Upper lobe of right lung (tissue), 1 donor: Measurements from ENCODE around the gene FLYWCH2. TPM values are rescaled to one million over a fixed set of nuclear protein-coding genes. Genes with fewer than 3 reads are reported as not detected.
"Not testable (repeated sequence)": the region's sequence is repeated elsewhere in the genome, so short reads cannot be mapped to it uniquely, and the experiment has no call there.

Experiments
- ATAC-seq: fragments of 200-7000 bp; cut with Tn5 transposase; one replicate; pipeline ENCODE4 v1.9.1; 2020; ENCODE audit warnings: mild to moderate bottlenecking, moderate library complexity
- DNase-seq: peaks from one replicate; pipeline ENCODE4 v3.0.0-alpha.2; 2020
- H3K27ac ChIP-seq: fragments of 200-600 bp; one replicate; pipeline ENCODE4 v1.8.0; 2022
- H3K27me3 ChIP-seq: fragments of 200-600 bp; one replicate; pipeline ENCODE4 v1.8.0; 2022; ENCODE audit warnings: mild to moderate bottlenecking
- H3K36me3 ChIP-seq: fragments of 200-600 bp; one replicate; pipeline ENCODE4 v1.8.0; 2022
- H3K4me1 ChIP-seq: fragments of 200-600 bp; one replicate; pipeline ENCODE4 v1.8.0; 2022
- H3K4me3 ChIP-seq: fragments of 200-600 bp; one replicate; pipeline ENCODE4 v1.8.0; 2022; ENCODE audit warnings: mild to moderate bottlenecking
- H3K9me3 ChIP-seq: fragments of 200-600 bp; one replicate; pipeline ENCODE4 v1.8.0; 2022
- intact Hi-C: fragments of 100-400 bp; cut with DNase I; formaldehyde crosslinking; loops from one replicate; pipeline ENCODE4 v1.11.0; 2022
- total RNA-seq: library from RNA; stranded (reverse); fragmentation: NEBNext Ultra II Directional; extraction: Animal tissue kit (Norgen Biotek cat#: 25700); gene quantifications from one replicate; pipeline ENCODE4 v1.2.1, GENCODE V29; 2021
- TF ChIP-seq, protein P1 (sequence below): fragments of 200-600 bp; IDR thresholded peaks from one replicate; pipeline ENCODE4 v1.8.0; 2022; ENCODE audit warnings: antibody characterized with exemption
- donor health status: DM: no; HTN: yes; CAD: no; lungs with severe emphysema.

The FLYWCH2 gene
- total RNA-seq, 1 donor from 2014 or later, result 29.0 TPM

GRCh38 chr16:2904922-2905240 lies 21.9 kb downstream of the FLYWCH2 start:
- ATAC-seq, result no peak
- TF ChIP-seq, protein P1, sequence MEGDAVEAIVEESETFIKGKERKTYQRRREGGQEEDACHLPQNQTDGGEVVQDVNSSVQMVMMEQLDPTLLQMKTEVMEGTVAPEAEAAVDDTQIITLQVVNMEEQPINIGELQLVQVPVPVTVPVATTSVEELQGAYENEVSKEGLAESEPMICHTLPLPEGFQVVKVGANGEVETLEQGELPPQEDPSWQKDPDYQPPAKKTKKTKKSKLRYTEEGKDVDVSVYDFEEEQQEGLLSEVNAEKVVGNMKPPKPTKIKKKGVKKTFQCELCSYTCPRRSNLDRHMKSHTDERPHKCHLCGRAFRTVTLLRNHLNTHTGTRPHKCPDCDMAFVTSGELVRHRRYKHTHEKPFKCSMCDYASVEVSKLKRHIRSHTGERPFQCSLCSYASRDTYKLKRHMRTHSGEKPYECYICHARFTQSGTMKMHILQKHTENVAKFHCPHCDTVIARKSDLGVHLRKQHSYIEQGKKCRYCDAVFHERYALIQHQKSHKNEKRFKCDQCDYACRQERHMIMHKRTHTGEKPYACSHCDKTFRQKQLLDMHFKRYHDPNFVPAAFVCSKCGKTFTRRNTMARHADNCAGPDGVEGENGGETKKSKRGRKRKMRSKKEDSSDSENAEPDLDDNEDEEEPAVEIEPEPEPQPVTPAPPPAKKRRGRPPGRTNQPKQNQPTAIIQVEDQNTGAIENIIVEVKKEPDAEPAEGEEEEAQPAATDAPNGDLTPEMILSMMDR, result no peak
- Histone ChIP-seq H3K27me3 (no peaks in the 10 kb centered on the region), H3K4me1 (peaks cover 6% of the 10 kb centered on the region), H3K36me3 (no peaks in the 10 kb centered on the region), H3K27ac (peak overlapping the region; percentile 89), H3K4me3 (peak overlapping the region; percentile 86), H3K9me3 (no peaks in the 10 kb centered on the region)
- no peak for DNase-seq
- intact Hi-C loops, result no loop called here

DNA sequence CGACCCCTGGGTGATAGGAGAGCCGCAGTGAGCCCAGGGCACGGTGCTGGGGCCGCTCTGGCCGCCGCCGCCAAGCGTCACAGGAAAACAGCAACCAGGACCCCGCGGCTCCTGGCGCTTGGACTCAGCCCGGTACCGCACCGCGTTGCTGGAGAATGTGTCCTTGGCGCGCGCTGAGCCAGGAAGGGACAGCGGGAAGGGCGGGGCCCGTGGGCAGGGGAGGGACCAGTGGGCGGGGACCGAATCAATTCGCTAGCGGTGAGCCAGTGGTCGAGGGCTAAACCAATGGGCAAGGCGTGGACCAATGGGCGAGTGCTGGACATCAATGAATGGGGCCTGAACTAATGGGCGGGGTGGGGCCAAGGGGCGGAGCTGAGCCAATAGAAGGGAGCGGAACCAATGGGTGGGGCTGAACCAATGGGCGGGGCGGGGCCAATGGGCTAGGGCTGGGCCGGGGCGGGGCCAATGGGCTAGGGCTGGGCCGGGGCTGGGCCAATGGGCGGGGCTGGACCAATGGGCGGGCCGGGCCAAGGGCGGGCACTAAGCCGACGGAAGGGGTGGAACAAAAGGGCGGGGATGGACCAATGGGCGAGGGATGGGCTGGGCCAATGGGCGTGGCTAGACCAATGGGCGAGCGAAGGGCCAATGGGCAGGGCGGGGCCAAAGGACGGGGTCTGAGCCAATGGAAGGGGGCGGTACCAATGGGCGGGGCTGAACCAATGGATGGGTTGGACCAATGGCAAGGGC lies 22.4 kb downstream of the FLYWCH2 start:
- Histone ChIP-seq H3K4me1 (peaks cover 6% of the 10 kb centered on the region), H3K27me3 (no peaks in the 10 kb centered on the region), H3K27ac (peak overlapping the region; percentile 89), H3K36me3 (no peaks in the 10 kb centered on the region), H3K4me3 (peak overlapping the region; percentile 86), H3K9me3 (no peaks in the 10 kb centered on the region)
- TF ChIP-seq, protein P1, result no peak
- intact Hi-C loops, result no loop called here
- DNase-seq, result peak; percentile 99
- ATAC-seq, result peak; percentile 93

DNA sequence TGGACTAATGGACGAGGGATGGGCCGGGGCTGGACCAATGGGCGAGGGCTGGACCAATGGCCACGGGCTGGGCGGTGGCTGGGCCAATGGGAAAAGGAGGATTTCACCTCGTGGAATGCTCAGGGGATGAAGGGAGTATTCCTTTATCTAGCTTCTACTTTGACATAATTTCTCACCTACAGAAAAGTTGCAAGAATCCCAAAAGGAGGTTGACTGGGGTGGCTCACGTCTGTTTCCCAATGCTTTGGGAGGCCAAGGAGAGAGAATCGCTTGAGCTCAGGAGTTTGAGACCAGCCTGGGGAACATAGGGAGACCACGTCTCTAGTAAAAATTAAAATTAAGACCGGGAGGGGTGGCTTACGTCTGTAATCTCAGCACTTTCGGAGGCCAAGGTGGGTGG lies 23.0 kb downstream of the FLYWCH2 start:
- TF ChIP-seq, protein P1, result no peak
- Histone ChIP-seq H3K4me1 (peaks cover 6% of the 10 kb centered on the region), H3K9me3 (no peaks in the 10 kb centered on the region), H3K4me3 (no peak overlapping the region), H3K27me3 (no peaks in the 10 kb centered on the region), H3K36me3 (no peaks in the 10 kb centered on the region), H3K27ac (peak overlapping the region; percentile 25)
- intact Hi-C loops, result no loop called here
- DNase-seq (no peak), ATAC-seq (no peak)

- H3K27ac ChIP-seq, result peak overlapping the region; percentile 25
- H3K9me3 ChIP-seq, intact Hi-C loops, H3K27me3 ChIP-seq, ATAC-seq, H3K4me3 ChIP-seq, DNase-seq, H3K36me3 ChIP-seq: not testable (repeated sequence)
- peaks cover 11% of the 10 kb centered on the region for H3K4me1 ChIP-seq
- TF ChIP-seq, protein P1, result peak; percentile 44
Observed at GRCh38 chr16:2907084-2907753, 24.2 kb downstream of the FLYWCH2 start.

- H3K27ac ChIP-seq, result no peak overlapping the region
Observed at GRCh38 chr16:2910441-2910969, 27.5 kb downstream of the FLYWCH2 start.

More at GRCh38 chr16:2910441-2910969, 27.5 kb downstream of the FLYWCH2 start:
- Histone ChIP-seq H3K9me3 (no peaks in the 10 kb centered on the region), H3K36me3 (peaks cover 13% of the 10 kb centered on the region), H3K4me3 (no peak overlapping the region), H3K4me1 (peaks cover 11% of the 10 kb centered on the region), H3K27me3 (no peaks in the 10 kb centered on the region)
- intact Hi-C loops, result no loop called here
- DNase-seq (no peak), ATAC-seq (no peak)
- TF ChIP-seq, protein P1, result no peak
